Glomerular visceral epithelial cell (primary cell): Measurements from ENCODE around the gene SLC6A18.

Experiments used
- DNase-seq: peaks from one replicate; pipeline ENCODE4 v3.0.0-alpha.2; 2016; ENCODE audit errors: extremely low spot score

Gene SLC6A18

DNA sequence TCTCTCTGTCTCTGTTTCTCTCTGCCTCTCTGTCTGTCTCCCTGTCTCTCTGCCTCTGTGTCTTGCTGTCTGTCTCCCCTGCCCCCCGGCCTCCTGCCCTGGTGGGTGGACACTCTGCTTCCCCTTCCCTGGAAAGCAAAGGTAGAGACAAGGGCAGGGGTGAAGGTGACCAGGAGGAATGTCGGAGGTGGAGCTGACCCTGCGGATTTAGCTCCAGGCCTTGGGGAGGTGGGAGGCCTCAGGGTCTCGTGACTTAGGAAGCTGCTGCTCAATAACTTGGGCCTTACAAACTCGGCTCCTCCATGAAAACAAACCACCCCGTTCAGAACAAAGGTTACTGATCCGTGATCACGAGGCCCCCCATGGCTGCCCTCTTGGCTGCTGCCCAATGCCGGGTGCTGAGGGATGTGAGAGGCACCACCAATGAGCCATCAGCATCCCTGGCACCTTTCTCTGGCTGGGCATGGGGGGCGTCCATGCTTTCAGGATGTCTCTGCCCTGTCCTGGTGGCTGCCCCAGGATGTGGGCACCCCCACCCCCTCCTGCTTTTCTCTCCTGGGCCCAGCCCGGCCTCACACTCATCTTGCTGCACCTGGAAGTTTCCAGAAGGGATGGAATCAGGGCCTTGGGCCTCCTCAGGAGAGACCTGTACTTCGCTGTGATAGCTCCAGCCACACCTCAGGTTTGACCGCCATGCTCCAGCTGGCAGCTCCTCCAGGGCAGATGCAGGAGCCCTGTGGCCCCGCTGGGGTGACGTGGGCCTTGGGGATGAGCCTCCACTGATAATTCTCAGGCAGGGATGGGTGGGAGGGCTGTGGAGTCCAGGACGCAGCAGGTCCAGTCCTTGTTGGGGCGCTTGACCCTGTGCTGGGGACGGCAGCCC lies 38.6 kb upstream of the SLC6A18 start:
- DNase-seq: no peak

DNA sequence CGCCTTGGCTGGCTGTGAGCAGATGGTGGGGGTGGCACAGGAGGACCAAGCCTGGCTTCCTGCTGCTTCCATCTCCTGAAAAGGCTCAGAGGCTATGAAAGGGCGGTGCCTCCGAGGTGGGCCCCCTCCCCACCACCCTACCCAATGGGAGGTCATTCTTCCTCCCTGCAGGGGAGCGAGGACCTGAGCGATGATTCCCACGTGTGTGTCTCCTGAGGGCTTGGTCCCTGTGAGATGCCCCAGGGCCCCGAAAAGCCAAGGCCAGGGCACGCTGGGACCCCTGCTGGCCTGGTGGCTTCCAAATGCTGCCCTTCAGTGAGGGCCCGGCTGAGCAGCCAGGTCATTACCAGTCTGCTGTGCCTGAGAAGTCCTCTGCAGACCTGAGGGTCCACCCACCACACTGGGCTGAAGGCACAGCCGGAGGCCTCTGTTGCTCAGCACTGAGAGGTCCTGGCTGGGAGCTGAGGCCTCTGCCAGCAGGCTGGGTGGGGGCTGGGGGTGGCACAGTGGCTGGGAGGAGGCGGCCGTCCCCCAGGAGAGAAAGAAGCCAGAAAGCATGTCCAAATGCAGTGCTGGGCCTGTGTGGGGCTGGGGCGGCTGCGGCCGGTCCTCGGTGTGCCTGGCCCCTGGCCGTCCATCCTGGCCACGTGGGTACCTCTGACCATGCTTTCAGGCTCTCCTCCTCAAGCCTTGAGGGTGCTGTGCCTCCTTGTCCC lies 37.8 kb upstream of the SLC6A18 start:
- no peak for DNase-seq

DNA sequence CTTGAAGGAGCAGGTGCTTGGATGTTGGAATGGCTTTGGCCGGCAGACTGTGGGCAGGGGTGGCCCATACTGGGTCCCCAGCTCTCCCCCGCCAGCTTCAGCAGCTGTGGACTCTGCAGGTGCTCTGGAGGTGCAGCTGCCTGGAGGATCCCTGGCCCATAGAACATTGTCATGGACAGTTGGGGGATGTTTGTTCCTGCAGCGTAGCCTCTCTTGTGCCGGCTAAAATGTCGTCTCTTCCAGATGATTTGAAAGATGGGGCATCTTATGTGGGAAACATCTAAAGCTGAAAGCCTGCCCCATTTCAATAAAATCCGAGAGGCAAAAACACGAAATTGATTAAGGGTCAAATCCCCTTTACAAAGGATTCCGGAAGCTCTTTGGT lies 37.2 kb upstream of the SLC6A18 start:
- no peak for DNase-seq

DNA sequence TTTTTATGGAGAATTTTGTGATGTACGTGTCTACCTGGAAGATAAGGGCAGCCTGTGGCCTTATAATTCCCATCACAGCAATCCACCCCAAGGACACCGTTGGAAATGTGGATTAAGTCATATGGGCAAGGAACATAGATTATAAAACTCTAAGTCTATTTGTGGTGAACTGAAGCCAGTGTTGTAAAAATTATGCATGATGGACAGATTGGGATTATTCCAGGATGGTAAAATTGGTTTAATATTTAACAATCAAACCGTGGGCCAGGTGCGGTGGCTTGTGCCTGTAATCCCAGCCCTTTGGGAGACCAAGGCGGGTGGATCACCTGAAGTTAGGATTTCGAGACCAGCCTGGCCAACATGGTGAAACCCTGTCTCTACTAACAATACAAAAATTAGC lies 36.7 kb upstream of the SLC6A18 start:
- no peak for DNase-seq

DNA sequence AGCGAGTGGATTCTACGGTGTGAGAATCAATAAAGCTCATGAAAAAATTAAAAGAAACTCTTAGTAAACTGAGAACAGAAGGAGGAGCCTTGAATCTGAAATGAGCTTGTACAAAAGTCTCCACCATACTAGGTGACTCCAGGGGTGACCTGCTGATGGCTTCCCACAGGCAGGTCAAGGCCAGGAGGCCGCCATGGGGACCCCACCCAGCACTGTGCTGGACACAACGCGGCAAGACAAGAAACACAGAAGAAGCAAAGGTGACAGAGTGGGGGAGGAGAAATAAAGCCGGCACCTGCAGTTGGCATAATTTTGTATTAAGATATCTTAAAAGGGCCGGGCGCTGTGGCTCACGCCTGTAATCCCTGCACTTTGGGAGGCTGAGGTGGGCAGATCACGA lies 35.9 kb upstream of the SLC6A18 start:
- DNase-seq: no peak

DNA sequence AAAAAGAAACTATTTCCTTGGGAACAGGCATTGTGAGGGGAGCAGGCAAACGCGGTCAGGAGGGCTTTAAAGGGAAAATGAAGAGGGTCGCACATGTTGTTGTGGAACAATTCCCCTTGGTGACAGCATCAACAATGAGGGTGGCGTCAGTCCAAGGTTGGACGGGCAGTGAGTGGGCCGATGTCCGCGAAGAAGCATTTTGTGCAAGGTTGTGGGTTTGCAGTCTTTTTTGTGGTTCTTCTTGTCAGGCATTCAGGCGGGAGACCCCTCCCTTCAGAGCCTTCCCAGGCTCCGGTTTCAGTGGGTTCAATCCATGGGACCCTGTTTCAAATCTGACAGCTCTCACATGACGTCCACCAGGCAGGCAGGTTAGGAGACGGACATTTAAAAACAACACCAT lies 34.9 kb upstream of the SLC6A18 start:
- no peak for DNase-seq

DNA sequence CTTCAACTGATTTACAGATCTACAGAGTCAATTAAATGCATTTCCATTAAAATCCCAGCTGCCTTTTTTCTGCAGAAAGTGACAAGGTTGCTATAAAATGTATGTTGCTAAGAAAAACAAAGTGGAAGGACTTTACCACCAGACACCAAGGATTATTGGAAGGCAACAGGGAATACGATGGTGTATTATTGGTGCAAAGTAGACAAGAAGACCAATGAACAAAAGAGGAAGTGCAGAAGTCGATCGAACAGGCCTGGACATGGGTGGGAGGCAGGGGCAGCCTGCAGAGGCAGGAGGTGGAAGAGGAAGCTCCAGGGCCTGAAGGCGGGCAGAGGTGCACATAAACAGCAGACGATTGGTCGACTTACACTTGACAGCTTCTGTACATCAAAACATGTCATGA lies 34.3 kb upstream of the SLC6A18 start:
- DNase-seq: no peak

DNA sequence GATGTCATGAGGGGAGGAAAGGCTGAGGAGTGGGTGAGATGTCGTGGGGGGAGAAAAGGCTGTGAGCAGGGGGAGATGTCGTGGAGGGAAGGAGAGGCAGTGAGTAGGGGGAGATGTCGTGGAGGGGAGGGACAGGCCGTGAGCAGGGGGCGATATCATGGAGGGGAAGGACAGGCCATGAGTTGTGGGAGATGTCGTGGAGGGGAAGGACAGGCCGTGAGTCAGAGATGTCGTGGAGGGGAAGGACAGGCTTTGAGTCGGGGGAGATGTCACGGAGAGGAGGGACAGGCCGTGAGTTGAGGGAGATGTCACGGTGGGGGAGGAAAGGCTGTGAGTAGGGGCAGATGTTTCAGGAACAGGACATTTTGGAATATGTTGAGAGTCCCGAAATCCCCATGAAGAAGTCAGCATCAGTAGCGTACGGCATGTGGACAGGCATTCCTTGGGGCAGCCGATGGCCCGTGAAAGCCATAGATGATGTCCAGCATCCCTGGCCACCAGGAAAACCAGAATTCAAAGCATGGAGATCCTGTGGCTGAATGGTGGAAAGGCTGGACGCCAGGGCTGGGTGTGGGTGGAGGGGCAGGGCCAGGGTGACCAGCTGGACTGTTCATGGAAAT lies 32.1 kb upstream of the SLC6A18 start:
- DNase-seq: no peak

DNA sequence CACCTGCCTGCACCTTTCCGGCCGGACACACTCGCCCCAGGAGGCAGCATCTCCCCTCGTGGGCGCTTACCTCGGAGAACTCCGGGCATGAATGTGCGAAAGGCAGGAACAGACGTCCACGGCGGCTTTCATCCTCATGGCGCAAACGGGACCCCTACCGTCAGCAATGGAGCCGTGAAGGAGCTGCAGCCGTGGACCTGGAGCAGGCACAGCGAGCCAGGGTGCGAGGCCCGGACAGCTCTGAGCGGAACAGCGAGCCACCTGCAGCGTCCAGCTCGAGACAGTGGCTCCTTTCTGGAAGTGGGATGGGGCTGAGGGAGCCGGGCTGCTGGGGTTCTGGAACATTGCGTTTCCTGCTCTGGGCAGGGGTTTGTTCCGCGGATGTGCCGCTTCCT lies 31.6 kb upstream of the SLC6A18 start:
- DNase-seq: no peak

DNA sequence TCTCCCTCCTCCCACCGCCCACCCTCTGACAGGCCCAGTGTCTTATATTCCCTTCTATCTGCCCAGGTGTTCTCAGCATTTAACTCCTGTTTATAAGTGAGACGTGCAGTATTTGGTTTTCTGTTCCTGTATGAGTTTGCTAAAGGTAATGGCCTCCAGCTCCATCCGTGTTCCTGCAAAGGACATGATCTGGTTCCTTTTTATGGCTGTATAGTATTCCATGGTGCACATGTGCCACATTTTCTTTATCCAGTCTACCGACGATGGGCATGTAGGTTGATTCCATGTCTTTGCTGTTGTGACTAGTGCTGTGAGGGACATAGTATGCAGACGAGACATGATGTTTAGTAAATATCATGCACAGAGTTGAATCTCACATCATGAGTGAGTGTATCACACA lies 30.8 kb upstream of the SLC6A18 start:
- DNase-seq: no peak

DNA sequence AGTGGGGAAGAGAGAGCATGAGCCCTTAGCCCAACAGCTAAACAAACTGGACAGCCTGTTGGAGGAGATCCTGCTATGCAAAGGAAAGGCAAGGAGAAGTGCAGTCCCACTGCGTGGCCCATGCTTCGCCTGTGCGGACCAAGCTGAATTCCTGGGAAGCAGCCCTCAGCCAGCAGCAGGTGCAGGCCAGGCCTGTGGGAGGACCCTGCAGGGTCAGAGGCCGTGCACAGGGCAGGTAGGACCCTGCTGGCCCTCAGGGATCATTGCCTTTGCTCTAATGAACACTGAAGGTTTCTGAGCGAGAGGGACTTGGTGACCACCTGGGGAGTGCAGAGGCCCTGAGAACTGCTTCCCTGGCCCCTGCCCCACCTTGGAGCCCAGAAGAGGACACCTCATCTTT lies 29.7 kb upstream of the SLC6A18 start:
- no peak for DNase-seq

DNA sequence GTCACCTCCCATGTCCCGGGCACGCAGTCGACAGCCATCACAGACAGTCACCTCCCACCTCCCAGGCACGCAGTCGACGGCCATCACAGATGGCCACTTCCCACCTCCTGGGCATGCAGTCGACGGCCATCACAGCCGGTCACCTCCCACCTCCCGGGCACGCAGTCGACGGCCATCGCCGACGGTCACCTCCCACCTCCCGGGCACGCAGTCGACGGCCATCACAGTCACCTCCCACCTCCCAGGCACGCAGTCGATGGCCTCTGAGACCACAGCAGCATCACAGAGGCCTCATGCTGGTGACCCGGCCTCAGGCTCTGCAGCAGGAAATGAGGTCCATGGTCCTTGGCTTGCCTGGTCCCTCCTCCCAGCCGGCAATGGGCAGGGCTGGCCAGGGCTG lies 29.3 kb upstream of the SLC6A18 start:
- no peak for DNase-seq

DNA sequence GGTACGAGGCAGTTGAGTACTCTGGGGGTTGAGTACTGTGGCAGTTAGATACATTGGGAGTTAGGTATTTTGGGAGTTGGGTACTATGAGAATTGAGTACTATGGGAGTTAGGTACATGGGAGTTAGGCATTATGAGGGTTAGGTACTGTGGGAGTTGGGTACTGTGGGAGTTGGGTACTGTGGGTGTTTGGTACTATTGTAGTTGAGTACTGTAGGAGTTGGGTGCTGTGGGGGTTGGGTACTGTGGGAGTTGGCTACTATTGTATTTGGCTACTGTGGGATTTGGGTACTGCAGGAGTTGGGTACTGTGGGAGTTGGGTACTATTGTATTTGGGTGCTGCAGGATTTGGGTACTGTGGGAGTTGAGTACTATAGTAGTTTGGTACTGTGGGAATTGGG lies 28.6 kb upstream of the SLC6A18 start:
- DNase-seq: no peak

DNA sequence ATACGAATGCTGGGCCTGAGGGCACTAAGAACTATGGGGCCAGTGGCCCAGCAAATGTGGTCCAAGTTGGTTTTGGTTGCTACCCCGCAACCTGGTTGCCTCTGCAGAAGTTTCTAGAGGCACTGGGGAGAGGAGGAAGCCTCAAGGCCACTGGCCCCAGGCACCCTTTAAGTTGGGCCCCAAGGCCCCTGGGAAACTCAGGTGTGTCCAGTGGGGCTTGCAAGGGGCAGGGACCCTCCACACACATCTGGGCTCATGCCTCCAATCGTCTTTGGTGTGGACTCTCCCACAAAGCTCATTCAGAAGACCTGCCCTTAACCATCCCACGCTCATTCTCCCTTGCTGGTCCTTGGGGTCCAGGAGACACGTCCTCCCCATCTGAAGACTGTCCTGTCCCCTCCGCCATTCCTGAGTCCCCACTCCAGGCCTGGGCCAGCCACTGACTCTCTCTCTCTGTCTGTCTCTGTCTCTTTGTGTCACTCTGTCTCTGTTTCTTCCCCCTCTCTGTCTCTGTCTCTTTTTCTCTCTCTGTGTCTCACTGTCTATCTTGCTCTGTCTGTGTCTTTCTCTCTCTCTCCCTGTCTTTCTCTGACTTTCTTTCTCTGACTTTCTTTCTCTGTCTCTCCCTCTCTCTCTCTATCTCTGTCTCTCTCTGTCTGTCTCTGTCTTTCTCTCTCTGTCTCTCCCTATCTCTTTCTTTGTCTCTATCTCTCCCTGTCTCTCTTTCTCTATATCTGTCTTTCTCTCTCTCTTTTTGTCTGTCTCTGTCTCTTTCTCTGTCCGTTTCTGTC lies 27.1 kb upstream of the SLC6A18 start:
- DNase-seq: no peak

DNA sequence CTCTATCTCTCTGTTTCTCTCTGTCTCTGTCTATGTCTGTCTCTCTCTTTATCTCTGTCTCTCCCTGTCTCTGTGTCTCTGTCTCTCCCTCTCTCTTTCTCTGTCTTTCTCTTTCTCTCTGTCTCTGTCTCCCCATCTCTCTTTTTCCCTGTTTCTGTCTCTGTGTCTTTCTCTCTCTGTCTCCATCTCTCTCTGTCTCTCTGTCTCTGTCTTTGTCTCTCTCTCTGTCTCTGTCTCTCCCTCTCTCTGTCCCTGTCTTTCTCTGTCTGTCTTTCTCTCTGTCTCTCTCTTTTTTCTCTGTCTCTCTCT lies 25.9 kb upstream of the SLC6A18 start:
- no peak for DNase-seq

DNA sequence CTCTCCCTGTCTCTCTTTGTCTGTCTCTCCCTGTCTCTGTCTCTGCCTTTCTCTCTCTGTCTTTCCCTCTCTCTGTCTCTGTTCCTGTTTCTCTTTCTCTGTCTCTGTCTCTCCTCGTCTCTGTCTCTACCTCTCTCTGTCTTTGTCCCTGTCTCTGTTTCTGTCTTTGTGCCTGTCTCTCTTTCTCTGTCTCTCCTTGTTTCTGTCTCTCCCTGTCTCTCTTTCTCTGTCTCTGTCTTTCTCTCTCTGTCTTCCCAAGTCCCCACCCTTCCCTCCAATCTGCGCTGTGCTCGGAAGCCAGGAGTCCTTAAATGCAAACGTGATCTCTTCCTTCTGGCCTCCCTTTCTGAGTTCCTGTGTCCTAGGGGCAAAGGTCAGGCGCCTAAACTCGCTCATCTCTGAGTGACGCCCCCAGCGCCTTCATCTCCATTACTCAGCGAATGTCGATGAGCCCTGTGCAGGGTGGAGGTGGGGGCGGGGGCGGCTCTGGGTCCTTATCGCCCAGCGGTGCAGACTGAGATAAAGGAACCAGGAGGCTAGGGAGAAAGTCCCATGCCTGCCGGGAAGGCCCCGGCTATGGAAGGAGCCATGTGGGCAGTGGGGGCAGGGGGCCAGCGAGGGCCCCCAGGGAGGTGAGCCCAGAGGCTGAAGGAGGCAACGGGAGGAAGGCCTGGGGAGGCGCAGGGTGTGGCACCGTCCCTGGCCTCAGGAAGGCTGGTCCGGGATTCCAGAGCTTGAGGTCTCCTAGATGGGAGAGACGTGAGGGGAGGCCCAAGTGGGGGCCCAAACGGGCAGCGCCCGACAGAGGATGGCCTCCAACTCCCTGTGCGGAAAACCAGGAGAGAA lies 25.3 kb upstream of the SLC6A18 start:
- DNase-seq: no peak

DNA sequence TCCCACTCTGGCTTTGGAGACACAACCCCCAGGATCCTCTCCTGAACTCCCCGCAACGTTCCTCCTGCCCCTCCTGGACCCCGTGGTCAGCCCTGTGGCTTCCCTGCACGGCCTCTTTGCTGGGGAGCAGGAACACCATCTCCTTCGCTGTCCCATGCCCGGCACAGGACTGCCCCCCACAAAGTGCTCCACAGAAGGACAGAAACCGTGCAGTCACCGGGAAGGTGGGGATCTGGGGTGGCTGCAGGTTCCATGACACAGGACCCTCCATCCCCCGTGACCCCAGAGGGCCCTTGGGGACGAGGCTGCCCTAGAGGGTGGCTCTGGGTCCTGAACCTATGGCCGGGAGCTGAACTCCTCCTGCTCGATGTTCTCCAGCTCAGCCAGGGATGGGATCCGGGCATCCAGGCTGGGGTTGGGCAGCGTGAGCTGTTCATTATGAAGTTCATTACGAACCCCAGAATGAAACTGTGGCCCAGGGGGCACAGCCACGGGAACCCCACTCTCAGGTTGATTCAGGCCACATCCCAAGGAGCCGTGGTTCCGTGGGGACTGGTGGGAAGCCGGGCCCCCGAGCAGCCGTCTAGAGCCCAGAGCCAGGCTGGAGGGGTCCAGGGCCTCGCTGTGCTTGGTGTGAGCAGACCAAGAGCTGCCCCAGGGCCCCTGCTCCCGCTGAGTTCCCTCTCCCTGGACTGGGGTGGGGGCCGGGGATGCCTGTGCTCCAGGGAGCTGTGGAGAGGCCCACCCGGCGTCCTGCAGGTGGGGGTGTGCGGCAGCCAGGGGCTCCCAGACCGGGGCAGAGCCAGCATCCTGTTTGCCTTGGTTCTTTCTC lies 24.5 kb upstream of the SLC6A18 start:
- DNase-seq: no peak

DNA sequence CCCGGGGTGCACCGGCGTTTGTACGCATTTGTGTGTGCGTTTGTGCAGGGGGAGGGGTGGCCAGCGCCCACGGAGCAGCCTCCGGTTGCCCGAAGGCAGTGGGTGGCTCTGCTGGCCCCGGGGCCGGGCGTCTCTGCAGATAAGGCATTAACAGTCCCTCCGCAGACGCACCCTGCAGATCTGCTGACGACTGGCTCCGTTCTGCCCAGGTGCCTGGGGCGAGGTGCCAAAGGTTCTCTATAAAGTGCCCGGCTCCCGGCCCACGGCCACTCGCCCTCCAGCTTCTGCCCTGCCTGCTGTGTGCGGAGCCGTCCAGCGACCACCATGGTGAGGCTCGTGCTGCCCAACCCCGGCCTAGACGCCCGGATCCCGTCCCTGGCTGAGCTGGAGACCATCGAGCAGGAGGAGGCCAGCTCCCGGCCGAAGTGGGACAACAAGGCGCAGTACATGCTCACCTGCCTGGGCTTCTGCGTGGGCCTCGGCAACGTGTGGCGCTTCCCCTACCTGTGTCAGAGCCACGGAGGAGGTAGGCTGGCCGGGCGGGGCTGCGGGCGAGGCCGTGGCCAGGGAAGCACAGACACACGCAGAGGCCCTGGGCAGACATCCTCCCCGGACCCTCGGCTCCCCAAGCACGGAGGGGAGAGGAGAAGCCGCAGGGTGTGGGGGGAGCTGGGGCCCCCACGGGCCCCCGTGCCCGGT lies 23.7 kb upstream of the SLC6A18 start, which contains the start of gene SLC6A19:
TSS of gene SLC6A19 (plus strand) at position 269 of the 699 bp plus-strand sequence. CDS start at position 325, 56 bp downstream.
- DNase-seq: no peak

DNA sequence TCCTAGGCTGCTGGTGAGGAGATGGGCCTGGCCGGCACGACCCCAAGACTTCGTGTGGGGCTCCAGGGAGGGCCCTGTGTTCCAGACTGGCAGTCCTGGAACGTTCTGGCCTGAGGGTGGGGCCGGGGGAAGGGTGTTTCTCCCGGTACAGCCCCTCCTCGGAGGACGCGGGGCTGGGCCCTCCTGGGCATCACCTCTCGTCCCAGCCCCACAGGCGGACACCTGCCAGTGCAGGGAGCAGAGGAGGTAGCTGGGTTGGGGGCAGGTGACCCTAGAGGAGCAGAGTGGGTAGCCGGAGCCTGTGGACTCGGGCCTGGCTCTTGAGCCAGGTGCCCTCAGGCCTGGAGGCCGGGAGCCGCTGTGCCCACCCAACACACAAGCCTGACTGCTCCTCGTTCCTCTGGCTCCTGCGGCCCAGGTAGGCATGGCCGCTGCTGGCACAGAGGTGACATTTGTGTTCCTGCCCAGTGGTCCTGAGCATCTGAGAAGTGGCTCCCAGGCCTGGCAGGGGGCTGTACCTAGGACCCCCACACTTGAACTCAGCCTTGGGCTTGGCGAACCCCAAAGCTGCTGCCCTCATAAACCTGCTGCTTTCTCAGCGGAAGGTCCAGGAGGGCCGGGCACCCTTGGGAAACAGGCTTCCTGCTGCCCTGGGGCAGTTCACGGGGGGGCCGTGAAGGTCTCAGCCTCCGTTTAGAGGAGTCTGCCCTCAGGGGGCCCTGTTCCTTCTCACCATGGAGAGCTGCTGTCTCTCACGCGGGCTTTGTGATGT lies 23.0 kb upstream of the SLC6A18 start:
- DNase-seq: no peak
